ENCODE data around the gene SLC25A36. TPM values are rescaled to one million over a fixed set of nuclear protein-coding genes. Genes with fewer than 3 reads are reported as not detected.
A peak's percentile ranks its signal among the peaks of the same experiment; 100 is the strongest.

SLC25A36 gene
- total and polyA plus RNA-seq, 3 experiments from 2014 or later: 37.1 to 44.2 (median 38.1) TPM

DNA sequence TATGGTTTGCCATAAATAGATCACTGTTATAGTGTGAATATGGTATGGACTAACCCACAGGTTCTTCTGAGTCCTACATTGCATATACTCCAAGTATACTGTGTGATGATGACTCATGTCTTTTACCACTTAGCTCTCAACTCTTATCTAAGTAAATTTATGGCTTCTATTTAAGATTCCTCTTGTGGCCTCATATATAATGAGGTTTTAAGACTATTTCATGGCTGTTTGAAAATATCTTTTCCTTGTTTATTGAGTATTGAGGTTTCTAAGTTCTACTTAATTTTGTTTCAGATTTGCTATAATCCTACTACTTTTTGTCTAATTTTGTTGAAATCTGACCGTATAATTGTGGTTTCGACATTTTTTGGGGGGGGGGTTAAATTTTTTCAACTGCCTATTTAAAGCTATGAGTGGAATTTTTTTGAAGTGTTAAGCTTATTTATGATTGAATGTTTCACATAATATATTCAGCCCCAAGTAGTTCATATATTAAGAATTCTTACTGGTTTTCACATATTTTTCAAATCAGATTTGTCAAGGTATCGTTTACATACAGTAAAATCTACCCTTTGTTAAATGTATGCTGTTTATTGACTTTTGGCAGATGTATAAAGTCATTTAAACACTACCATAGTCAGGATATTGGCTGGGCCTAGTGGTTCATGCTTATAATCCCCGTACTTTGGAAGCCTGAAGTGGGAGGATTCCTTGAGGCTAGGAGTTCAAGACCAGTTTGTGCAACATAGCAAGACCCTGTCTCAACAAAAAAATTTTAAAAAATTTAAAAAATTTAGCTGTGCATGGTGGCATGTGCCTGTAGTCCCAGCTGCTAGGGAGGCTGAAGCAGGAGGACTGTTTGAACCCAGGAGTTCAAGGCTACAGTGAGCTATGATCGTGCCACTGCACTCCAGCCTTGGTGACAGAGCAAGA is 11.7 kb downstream of the SLC25A36 start:
- peaks cover 0 to 29% (median 13%) of the 10 kb centered on the region in 3 donors for H3K36me3 Mint-ChIP-seq
- no peak for DNase-seq
- H3K27ac Mint-ChIP-seq: no peak overlapping the region
- H3K4me3 Mint-ChIP-seq: no peak overlapping the region
- no peaks in the 10 kb centered on the region for H3K4me1 ChIP-seq (ENCODE audit: insufficient read depth, low read length)
- H3K4me3 ChIP-seq (ENCODE audit: low read length): no peak overlapping the region
- H3K4me1 Mint-ChIP-seq: peaks cover 52 to 83% (median 78%) of the 10 kb centered on the region in 3 donors
- no peaks in the 10 kb centered on the region for H3K27me3 Mint-ChIP-seq
- ChIA-PET CTCF (no interaction called here), POLR2A (no interaction called here)
- no peaks in the 10 kb centered on the region for H3K36me3 ChIP-seq (ENCODE audit: insufficient read depth, low read length)
- H3K9me3 ChIP-seq (ENCODE audit: low read length): no peaks in the 10 kb centered on the region
- no peak overlapping the region for H3K27ac ChIP-seq (ENCODE audit: low read depth, low read length)
- H3K27me3 ChIP-seq (ENCODE audit: insufficient read depth, low read length, poor library complexity, severe bottlenecking): no peaks in the 10 kb centered on the region
- no peaks in the 10 kb centered on the region for H3K9me3 Mint-ChIP-seq

DNA sequence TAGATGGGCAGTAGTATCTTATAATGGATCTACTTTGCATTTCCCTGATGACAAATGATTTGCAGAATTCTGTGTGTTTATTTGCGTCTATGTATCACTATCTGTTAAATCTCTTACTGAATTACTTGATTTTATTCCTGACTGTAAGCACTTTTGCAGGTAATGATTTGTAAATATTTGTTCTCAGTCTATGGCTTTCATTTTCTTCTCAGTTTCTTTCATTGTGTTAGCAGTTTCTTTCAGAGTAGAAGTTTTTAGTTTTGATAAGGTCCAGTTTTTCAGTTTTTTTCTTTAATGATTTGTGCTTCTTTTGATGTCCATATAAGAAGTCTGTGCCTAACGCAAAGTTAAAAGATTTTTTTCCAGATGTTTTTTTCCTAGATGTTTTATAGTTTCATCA is 12.9 kb downstream of the SLC25A36 start:
- Histone ChIP-seq H3K9me3 (ENCODE audit: low read length) (no peaks in the 10 kb centered on the region), H3K27me3 (ENCODE audit: insufficient read depth, low read length, poor library complexity, severe bottlenecking) (no peaks in the 10 kb centered on the region), H3K27ac (ENCODE audit: low read depth, low read length) (no peak overlapping the region), H3K4me3 (ENCODE audit: low read length) (no peak overlapping the region), H3K4me1 (ENCODE audit: insufficient read depth, low read length) (no peaks in the 10 kb centered on the region), H3K36me3 (ENCODE audit: insufficient read depth, low read length) (no peaks in the 10 kb centered on the region)
- Mint-ChIP-seq H3K9me3 (no peaks in the 10 kb centered on the region), H3K27me3 (no peaks in the 10 kb centered on the region), H3K27ac (no peak overlapping the region), H3K4me1 (peaks cover 43 to 76% (median 68%) of the 10 kb centered on the region in 3 donors), H3K36me3 (peaks cover 0 to 30% (median 14%) of the 10 kb centered on the region in 3 donors), H3K4me3 (no peak overlapping the region)
- POLR2A ChIA-PET: no interaction called here
- DNase-seq: no peak
- CTCF ChIA-PET: no interaction called here

DNA sequence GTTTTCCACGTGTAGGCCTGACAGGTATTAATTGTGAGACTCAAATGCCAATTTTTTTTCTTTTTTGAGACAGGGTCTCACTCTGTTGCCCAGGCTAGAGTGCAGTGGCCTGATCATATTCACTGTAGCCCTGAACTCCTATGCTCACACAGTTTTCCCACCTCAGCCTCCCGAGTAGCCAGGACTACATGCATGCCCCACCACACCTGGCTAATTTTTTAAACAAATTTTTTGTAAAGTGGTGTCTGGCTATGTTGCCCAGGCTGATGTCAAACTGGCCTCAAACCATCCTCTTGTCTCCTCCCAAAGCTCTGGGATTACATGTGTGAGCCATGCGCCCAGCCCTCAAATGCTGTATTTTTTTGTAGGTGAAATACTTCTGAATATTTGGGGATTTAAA is 14.0 kb downstream of the SLC25A36 start:
- ChIA-PET POLR2A (no interaction called here), CTCF (interaction anchor here (0.8 to 1.4 kb wide), 2 partner anchors 27 to 32 kb away, joined by 3 read pairs; no protein-coding TSS in a partner anchor)

DNA sequence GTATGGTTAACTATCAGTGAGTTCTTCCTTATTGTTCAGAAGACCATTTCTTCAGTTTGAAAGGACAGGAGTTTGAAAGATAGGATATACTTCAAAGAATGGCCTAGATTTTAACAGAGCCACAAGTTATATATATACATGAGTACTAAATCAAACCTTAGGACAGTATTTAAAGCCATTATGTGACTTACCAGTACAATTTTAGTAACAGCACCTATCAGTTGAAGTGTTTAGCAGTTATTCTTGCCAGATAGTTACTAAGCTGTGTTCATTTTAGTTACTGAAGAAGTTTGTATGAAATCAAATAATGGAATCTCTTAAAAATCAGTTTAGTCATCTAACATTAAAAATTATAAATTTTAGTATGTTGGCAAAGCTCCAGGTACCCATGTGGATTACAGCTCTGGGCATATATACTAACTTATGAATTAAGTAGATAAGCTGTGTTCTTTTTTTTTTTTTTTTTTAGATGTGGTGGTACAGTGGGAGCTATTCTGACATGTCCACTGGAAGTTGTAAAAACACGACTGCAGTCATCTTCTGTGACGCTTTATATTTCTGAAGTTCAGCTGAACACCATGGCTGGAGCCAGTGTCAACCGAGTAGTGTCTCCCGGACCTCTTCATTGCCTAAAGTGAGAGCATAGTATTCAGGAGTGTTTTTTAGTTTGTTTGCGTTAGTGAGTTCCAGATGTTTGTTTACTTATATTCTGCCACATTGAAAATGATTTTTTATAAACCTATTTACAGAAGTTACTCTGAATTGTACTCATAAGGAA is 14.6 kb downstream of the SLC25A36 start:
- no peaks in the 10 kb centered on the region for H3K9me3 ChIP-seq (ENCODE audit: low read length)
- H3K27ac ChIP-seq (ENCODE audit: low read depth, low read length): no peak overlapping the region
- peaks cover 0 to 39% (median 18%) of the 10 kb centered on the region in 3 donors for H3K36me3 Mint-ChIP-seq
- ChIA-PET POLR2A (no interaction called here), CTCF (interaction anchor here (0.8 to 1.4 kb wide), 2 partner anchors 26 to 33 kb away, joined by 3 read pairs; no protein-coding TSS in a partner anchor)
- peak overlapping the region in 2 of 8 donors; percentile 26 to 43 for H3K27ac Mint-ChIP-seq
- peaks cover 31 to 60% (median 52%) of the 10 kb centered on the region in 3 donors for H3K4me1 Mint-ChIP-seq
- no peaks in the 10 kb centered on the region for H3K36me3 ChIP-seq (ENCODE audit: insufficient read depth, low read length)
- H3K4me1 ChIP-seq (ENCODE audit: insufficient read depth, low read length): no peaks in the 10 kb centered on the region
- no peaks in the 10 kb centered on the region for H3K27me3 ChIP-seq (ENCODE audit: insufficient read depth, low read length, poor library complexity, severe bottlenecking)
- DNase-seq: no peak
- no peaks in the 10 kb centered on the region for H3K9me3 Mint-ChIP-seq
- H3K27me3 Mint-ChIP-seq: no peaks in the 10 kb centered on the region
- H3K4me3 Mint-ChIP-seq: no peak overlapping the region
- no peak overlapping the region for H3K4me3 ChIP-seq (ENCODE audit: low read length)

More for the DNA sequence above, 14.0 kb downstream of the SLC25A36 start:
- Histone ChIP-seq H3K27ac (ENCODE audit: low read depth, low read length) (no peak overlapping the region), H3K4me1 (ENCODE audit: insufficient read depth, low read length) (no peaks in the 10 kb centered on the region), H3K36me3 (ENCODE audit: insufficient read depth, low read length) (no peaks in the 10 kb centered on the region), H3K27me3 (ENCODE audit: insufficient read depth, low read length, poor library complexity, severe bottlenecking) (no peaks in the 10 kb centered on the region), H3K4me3 (ENCODE audit: low read length) (no peak overlapping the region), H3K9me3 (ENCODE audit: low read length) (no peaks in the 10 kb centered on the region)
- H3K36me3 Mint-ChIP-seq: peaks cover 0 to 37% (median 18%) of the 10 kb centered on the region in 3 donors
- DNase-seq: no peak
- peaks cover 36 to 66% (median 58%) of the 10 kb centered on the region in 3 donors for H3K4me1 Mint-ChIP-seq
- H3K27ac Mint-ChIP-seq: peak overlapping the region in 2 of 8 donors; percentile 35 to 56
- no peak overlapping the region for H3K4me3 Mint-ChIP-seq
- no peaks in the 10 kb centered on the region for H3K27me3 Mint-ChIP-seq
- H3K9me3 Mint-ChIP-seq: no peaks in the 10 kb centered on the region

DNA sequence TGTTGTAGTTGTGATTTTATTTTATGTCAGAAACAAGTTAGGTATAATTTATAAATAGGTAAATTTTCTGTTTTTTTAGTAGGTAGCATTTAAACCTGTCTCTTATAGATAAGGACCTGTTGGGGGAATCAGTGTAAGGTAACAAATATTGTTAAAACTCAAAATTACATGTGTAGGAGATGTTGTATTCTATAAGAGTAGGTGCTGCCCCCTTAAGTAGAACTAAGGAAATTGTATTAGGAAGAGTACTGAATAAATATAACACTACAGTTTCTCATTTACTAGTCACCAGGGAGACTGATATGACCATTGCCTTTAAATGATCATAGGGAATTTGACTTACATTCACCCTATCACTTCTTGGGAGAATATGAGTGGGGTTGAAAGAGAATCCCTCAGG is 31.2 kb downstream of the SLC25A36 start:
- peaks cover 9% of the 10 kb centered on the region for H3K36me3 ChIP-seq (ENCODE audit: insufficient read depth, low read length)
- H3K9me3 ChIP-seq (ENCODE audit: low read length): no peaks in the 10 kb centered on the region
- DNase-seq: no peak
- Mint-ChIP-seq H3K9me3 (no peaks in the 10 kb centered on the region), H3K36me3 (peaks cover 0 to 53% (median 14%) of the 10 kb centered on the region in 3 donors), H3K4me3 (no peak overlapping the region), H3K4me1 (peaks cover 4 to 16% (median 10%) of the 10 kb centered on the region in 3 donors), H3K27ac (no peak overlapping the region), H3K27me3 (peaks cover 0 to 1% of the 10 kb centered on the region in 2 donors)
- no peaks in the 10 kb centered on the region for H3K27me3 ChIP-seq (ENCODE audit: insufficient read depth, low read length, poor library complexity, severe bottlenecking)
- ChIA-PET CTCF (interaction anchor here (1.6 kb wide), 1 partner anchor 74 kb away, joined by 5 read pairs; no protein-coding TSS in a partner anchor), POLR2A (no interaction called here)
- no peaks in the 10 kb centered on the region for H3K4me1 ChIP-seq (ENCODE audit: insufficient read depth, low read length)
- no peak overlapping the region for H3K27ac ChIP-seq (ENCODE audit: low read depth, low read length)
- H3K4me3 ChIP-seq (ENCODE audit: low read length): no peak overlapping the region

DNA sequence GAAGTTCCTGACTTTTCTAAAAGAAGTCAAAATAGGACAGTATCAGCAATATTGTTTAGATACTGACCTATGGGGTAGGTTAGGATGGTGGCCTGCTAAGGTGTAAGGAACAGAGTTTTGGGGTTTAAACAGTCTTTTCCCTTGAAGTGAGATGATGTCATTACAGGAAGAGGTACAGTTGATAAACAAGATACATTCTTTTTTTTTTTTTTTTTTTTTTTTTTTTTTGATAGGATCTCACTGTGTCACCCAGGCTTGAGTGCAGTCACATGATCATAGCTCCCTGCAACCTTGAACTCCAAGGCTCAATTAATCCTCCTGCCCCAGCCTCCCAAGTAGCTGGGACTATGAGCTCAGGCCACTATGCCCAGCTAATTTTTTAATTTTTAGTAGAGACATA is 33.3 kb downstream of the SLC25A36 start:
- Histone ChIP-seq H3K9me3 (ENCODE audit: low read length) (no peaks in the 10 kb centered on the region), H3K36me3 (ENCODE audit: insufficient read depth, low read length) (peaks cover 12% of the 10 kb centered on the region), H3K27me3 (ENCODE audit: insufficient read depth, low read length, poor library complexity, severe bottlenecking) (no peaks in the 10 kb centered on the region), H3K27ac (ENCODE audit: low read depth, low read length) (no peak overlapping the region), H3K4me1 (ENCODE audit: insufficient read depth, low read length) (no peaks in the 10 kb centered on the region), H3K4me3 (ENCODE audit: low read length) (no peak overlapping the region)
- ChIA-PET POLR2A (no interaction called here), CTCF (interaction anchor here (1.1 to 1.8 kb wide), 2 partner anchors 28 to 76 kb away, joined by 3 to 5 read pairs; no protein-coding TSS in a partner anchor)
- Mint-ChIP-seq H3K4me1 (peaks cover 4 to 16% (median 10%) of the 10 kb centered on the region in 3 donors), H3K27ac (peak overlapping the region in 4 of 8 donors; percentile 6 to 76 (median 32)), H3K36me3 (peaks cover 0 to 58% (median 17%) of the 10 kb centered on the region in 3 donors), H3K9me3 (no peaks in the 10 kb centered on the region), H3K27me3 (peaks cover 0 to 1% of the 10 kb centered on the region in 2 donors), H3K4me3 (no peak overlapping the region)
- DNase-seq: no peak

DNA sequence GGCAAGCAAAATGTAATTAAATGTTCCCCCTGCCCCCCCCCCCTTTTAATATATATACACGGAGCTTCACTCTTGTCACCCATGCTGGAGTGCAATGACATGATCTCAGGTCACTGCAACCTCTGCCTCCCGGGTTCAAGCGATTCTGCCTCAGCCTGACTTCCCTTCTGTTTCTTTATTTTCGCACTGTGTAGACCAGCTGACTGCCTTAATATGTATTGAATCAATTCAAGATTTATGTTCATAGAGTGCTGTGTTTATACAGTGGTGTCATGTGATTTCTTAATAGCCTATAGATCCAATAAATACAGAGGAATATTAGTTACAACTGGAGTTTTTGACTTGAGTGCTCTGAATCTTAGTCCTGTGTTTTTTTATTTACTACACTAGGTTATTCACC is 39.0 kb downstream of the SLC25A36 start:
- H3K9me3 Mint-ChIP-seq: peaks cover 0 to 5% (median 0%) of the 10 kb centered on the region in 5 donors
- Histone ChIP-seq H3K27me3 (ENCODE audit: insufficient read depth, low read length, poor library complexity, severe bottlenecking) (no peaks in the 10 kb centered on the region), H3K4me1 (ENCODE audit: insufficient read depth, low read length) (no peaks in the 10 kb centered on the region), H3K4me3 (ENCODE audit: low read length) (no peak overlapping the region), H3K36me3 (ENCODE audit: insufficient read depth, low read length) (peaks cover 12% of the 10 kb centered on the region), H3K9me3 (ENCODE audit: low read length) (no peaks in the 10 kb centered on the region), H3K27ac (ENCODE audit: low read depth, low read length) (no peak overlapping the region)
- H3K27me3 Mint-ChIP-seq: peaks cover 0 to 1% of the 10 kb centered on the region in 2 donors
- H3K4me1 Mint-ChIP-seq: peaks cover 0 to 4% (median 0%) of the 10 kb centered on the region in 3 donors
- ChIA-PET POLR2A (no interaction called here), CTCF (no interaction called here)
- peaks cover 3 to 27% (median 12%) of the 10 kb centered on the region in 3 donors for H3K36me3 Mint-ChIP-seq
- peak overlapping the region in 1 of 8 donors; percentile 19 for H3K27ac Mint-ChIP-seq
- no peak for DNase-seq
- H3K4me3 Mint-ChIP-seq: no peak overlapping the region

Measured in CD8-positive, alpha-beta memory T cell (primary cell).